ENCODE measurements around the gene OR56A5.
"Not testable (repeated sequence)": the region's sequence is repeated elsewhere in the genome, so short reads cannot be mapped to it uniquely, and the experiment has no call there.

OR56A5 gene, protein sequence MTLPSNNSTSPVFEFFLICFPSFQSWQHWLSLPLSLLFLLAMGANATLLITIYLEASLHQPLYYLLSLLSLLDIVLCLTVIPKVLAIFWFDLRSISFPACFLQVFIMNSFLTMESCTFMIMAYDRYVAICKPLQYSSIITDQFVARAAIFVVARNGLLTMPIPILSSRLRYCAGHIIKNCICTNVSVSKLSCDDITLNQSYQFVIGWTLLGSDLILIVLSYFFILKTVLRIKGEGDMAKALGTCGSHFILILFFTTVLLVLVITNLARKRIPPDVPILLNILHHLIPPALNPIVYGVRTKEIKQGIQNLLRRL

DNA sequence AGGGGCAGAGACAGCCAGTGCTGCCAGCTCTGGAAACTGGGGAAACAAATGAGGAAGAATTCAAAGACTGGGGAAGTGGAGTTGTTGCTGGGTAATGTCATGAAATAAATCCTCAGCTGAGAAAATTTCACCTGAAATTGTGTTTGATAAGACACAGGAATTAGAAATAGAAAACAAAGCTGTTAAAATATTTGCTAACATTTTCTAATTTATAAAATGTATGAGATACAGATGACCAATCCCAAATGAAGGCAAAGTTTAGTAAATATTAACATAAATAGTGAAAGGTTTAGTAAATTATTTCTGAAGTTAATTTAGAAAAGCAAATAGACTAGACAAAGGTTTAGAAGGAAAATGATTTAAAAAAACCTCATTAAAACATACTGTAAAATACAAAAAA, at the start of gene OR56A5:
Gene OR56A5 (minus strand): TSS at position 101 of the 400 bp plus-strand sequence. CDS start 0 bp downstream, at position 101.
- no peak for DNase-seq (ENCODE audit: low read depth)

DNA sequence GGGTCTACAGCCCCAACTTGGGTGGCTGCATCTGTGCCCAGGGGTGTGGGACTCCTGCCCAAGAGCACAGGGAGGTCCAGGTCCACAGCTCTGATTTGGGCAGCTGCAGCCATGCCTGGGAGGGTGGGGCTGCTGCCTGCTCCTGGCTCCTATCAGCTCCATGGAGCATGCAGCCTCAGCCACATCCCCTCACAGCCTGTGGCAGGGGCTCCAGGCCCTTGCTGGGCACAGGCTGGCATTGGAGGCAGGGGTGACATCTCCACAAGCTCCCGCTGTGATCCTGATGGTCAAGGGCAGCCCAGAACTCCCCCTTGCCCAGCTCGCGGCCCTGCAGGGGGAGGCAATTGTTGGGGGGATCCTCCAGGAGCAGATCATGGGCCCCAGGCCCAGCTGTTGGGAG, 44.7 kb upstream of the OR56A5 start:
- DNase-seq (ENCODE audit: low read depth), result no peak

DNA sequence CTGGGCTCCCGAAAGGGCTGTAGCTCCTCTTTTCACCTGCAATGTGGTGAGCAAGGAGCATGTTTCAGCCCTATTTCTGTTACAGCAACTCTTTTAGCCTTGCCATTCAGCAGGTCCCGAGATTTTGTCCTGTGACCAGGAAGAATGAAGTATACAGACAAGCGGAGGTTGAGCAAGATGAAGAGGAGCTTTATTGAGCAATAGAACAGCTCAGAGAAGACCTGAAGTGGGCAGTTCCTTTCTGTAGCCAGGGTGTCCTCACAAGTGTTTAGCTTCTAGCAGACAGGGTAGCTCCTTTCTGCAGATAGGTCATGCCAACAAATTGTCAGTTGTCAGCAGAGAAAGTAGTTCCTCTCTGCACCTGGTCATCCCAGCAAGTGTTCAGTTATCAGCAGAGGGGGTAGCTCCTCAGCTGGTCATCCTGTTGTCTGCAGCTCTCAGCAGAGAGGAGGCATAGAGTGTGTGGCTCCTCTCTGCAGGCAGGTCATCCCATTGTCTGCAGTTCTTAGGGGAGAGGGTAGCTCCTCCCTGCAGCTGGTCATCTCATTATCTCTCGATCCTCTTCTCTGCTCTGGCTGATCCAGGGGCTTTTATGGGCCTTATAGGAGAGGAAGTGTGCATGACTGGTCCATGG, 43.9 kb upstream of the OR56A5 start:
- no peak for DNase-seq (ENCODE audit: low read depth)

GRCh38 chr11:6006846-6007245, 38.6 kb upstream of the OR56A5 start, which contains the start of gene OR56A4:
TSS of gene OR56A4 (minus strand) at chr11:6006946. CDS start at chr11:6002992, 3,954 bp downstream.
- no peak for DNase-seq (ENCODE audit: low read depth)

DNA sequence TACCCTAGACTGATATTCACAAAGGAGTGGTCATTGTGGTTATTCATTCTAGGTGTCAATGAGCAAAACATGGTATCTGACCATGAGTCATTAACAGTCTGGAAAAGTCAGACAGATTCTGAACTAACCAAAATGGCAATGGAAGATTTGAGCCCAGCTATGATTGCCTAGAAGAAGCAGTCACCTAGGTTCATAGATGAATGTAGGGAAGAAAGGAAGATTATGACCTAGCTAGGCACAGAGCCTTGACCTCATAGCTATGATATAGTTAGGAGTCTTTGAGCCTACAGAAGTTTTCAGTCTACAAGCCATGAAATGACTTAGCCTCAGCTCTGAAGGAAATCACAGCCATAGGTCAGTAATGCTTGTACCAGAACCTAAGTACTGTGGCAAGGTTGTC, 38.1 kb upstream of the OR56A5 start:
- no peak for DNase-seq (ENCODE audit: low read depth)

DNA sequence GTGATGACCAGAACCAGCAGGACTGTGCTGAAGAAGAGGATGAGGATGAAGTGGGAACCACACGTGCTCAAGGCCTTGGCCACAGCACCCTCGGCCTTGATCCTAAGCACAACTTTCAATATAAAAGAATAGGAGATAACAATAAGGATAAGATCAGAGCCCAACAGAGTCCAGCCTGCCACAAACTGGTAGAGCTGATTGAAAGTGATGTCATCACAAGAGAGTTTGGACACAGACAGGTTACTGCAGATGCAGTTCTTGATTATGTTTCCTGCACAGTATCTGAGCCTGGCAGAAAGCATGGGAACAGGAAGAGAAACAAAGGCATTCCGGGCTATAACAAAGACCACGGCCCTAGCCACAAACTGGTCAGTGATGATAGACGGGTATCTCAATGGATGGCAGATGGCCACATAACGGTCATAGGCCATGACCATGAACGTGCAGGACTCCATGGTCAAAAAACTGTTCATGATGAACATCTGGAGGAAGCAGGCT, 34.0 kb upstream of the OR56A5 start:
- DNase-seq (ENCODE audit: low read depth), result no peak

DNA sequence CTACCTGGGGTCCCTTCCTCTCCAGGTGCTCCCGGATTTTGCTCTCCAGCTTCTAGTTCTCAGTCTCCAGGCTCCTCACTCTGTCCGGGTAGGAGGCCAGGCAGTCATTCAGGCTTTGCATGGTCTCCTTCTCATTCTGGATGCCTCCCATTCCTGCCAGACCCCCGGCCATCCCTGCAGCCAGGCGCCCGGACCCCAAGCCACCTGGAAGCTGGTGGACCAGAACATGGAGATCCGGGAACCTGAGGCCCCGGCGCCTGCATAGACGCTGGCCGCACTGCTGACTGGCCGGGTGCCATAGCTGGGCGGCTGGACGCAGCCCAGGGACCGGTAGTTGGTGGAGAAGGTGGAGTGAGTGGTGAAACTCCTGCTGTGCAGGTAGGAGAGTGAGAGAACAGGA, 26.5 kb upstream of the OR56A5 start:
- no peak for DNase-seq (ENCODE audit: low read depth)

DNA sequence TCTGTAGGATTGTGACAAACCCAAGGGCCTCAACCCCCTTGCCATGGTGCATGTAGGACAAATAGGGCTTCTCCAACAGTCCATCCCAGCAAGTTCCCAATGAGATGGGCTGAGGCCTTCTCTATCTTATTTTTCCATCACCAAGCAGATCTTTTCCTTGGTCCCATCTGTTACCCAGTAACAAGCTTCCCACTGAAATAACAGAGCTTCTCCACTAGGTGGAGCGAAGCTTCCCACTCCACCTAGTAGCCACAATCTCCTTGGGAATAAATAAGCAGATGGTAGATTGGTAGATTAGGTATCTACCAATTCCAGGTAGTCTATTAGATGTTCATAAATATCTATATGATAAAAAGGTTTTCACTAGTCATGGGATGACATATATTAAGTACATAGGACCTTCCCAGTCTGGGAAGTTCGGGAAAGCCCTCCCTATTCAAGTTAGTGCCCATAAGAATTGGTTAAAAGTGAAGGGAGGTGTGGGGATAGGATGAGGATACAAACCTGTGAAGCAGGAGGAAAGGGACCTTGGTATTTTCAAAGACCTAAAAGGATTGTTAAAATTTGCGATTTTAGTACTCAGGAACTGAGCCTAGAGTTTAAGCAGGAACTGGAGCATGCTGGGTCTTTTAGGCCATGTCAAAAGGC, 24.4 kb upstream of the OR56A5 start:
- no peak for DNase-seq (ENCODE audit: low read depth)

DNA sequence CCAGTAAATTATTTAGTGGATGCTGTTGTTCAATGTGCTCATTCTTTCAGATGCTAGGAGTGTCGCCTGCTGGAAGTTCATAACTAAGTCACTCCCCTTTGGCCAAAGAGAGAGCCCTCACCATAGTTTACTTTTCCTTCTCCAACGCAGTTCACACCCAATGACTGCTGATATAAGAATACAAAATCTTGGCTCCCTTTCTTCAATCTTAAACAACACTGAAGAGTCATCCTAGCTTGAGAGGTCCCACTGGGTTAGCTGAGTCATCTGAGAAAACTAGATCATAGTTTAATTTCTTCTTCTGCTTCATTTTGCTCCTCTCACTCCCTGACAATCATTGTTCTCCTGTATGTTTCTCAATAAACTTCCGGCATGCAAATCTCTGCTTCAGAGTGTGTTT, 23.9 kb upstream of the OR56A5 start:
- no peak for DNase-seq (ENCODE audit: low read depth)

- DNase-seq (ENCODE audit: low read depth), result no peak
Measured at GRCh38 chr11:5989203-5989602, 20.9 kb upstream of the OR56A5 start.

- no peak for DNase-seq (ENCODE audit: low read depth)
Measured at GRCh38 chr11:5986885-5987284, 18.6 kb upstream of the OR56A5 start, which contains the start of gene OR52L1. TSS of gene OR52L1 (minus strand) at chr11:5986985. CDS start at chr11:5986930, 55 bp downstream.

DNA sequence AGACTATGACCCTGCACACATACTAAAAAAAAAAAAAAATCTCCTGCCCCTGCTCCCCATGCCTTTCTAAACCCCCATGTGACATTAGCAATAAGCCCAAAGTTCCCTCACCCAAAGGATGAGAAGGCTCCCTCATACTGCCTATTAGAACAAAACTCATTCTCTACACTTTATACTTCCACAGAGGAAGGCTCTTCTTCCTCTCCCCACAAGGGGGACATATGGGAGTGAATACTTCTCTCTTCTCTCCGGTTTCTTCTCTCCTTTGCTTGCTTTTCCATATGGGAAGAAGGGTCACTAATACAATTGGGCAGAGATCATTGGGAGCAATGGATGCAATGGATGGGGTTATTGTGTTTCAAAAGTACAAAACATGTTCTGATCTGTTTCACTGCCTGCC, 15.1 kb upstream of the OR56A5 start:
- no peak for DNase-seq (ENCODE audit: low read depth)

DNA sequence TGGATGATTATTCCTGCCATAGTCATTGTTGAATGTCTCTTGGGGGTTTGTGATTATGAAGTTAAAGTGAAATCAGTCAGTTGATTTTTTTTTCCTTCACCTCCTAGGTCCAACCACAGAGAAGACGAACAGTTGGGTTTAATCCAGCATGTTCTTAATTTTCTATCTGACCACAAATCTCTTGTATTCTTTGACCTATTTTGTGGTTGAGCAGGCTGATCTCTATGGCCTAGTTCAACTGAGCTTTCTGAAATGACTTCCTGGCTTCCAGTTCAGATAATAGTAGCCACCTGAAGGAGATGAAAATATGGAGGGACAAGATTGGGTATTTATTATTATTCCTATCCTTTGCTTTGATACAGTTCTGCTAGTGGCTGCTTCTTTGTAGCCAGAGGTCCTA, 5.2 kb upstream of the OR56A5 start:
- DNase-seq (ENCODE audit: low read depth), result no peak

GRCh38 chr11:5967708-5968107, 586 bp downstream of the OR56A5 start:
- DNase-seq (ENCODE audit: low read depth), result no peak

DNA sequence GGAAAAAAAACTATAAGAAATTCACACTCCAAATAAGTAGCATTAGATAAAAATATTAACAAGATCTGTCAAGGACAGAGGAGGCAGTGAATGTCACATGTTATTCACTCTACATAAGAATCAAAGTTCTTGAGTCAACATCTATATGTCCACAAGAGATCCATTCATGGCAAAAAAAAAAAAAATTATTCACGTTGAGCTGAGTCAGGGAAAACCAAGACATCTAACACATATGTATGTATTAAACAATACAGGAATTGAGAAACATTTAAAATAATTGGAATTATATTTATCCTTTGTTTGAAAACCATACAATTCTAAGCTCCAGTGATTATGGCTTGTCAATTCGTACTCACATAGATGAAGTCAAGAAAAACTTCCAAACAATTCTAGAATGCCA, 1.3 kb downstream of the OR56A5 start:
- no peak for DNase-seq (ENCODE audit: low read depth)

GRCh38 chr11:5960704-5961320, 7.5 kb downstream of the OR56A5 start:
- not testable (repeated sequence) for DNase-seq (ENCODE audit: low read depth)

GRCh38 chr11:5955586-5955985, 12.7 kb downstream of the OR56A5 start:
- no peak for DNase-seq (ENCODE audit: low read depth)

- DNase-seq (ENCODE audit: low read depth), result no peak
Measured at GRCh38 chr11:5941951-5942350, 26.3 kb downstream of the OR56A5 start, which contains the start of gene OR56A3. TSS of gene OR56A3 (plus strand) at chr11:5942251. CDS start at chr11:5947347, 5,096 bp downstream.

GRCh38 chr11:5940748-5941147, 27.5 kb downstream of the OR56A5 start:
- no peak for DNase-seq (ENCODE audit: low read depth)

GRCh38 chr11:5938603-5938965, 29.7 kb downstream of the OR56A5 start:
- no peak for DNase-seq (ENCODE audit: low read depth)

DNA sequence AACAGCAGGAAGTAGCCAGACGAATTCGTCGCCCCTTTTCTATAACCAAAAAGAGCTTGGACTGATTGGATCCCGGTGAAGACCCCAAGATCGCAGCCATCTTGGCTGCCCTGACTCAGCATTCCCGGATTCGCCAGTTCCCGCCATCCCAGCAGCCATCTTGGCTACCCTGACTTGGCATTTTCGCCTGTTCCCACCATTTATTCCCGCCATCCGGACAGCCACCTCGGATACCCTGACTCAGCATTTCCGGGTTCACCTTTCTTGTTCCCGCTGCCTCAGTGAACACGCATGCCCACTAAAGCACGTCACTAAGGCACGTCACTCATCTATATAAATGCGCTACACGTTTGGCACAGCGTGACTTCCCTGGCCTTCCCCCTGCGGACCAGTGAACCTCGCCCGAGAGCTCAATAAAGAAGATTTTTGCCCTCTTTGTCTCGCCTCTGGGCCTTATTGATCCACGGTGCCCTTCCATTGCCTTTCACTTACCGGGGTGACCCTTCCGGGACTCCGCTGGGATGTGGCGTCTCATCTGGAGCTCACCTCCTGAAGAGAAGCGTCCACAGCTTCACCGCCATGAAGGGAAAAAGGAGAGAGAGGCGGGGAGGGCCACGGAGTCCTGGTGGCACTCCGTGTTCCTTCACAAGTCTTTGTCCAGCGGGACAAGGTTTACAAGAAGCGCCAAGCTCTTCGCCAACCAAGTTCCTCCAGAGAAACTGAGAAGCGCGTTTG, 30.3 kb downstream of the OR56A5 start:
- DNase-seq (ENCODE audit: low read depth), result no peak

- DNase-seq (ENCODE audit: low read depth), result no peak
Measured at GRCh38 chr11:5933116-5933515, 35.2 kb downstream of the OR56A5 start.

All from stimulated activated CD8-positive, alpha-beta memory T cell treated with anti-CD3 and anti-CD28 coated beads, Interleukin-7, amount 100 ng/mL, for 24 hours (primary cell).